Retinal pigment epithelial cell (primary cell): ENCODE results near the gene LMF2.
A peak's percentile ranks its signal among the peaks of the same experiment; 100 is the strongest.

Experiments used
- DNase-seq: peaks from one replicate; pipeline ENCODE4 v3.0.0-alpha.2; 2010; ENCODE audit warnings: low read depth
- H3K4me3 ChIP-seq: 2 replicates; pipeline ENCODE4 v1.5.1; 2011; ENCODE audit warnings: mild to moderate bottlenecking, low read length, control low read depth, moderate library complexity
- CTCF ChIP-seq: conservative IDR thresholded peaks from 2 replicates; pipeline ENCODE4 v1.5.1; 2011; ENCODE audit warnings: low read depth, low read length, control low read depth, inconsistent platforms

LMF2 gene

GRCh38 chr22:50525104-50525857 is 17.8 kb upstream of the LMF2 start, which contains the start of gene SCO2:
Gene SCO2 (minus strand): TSS chr22:50525598. CDS start chr22:50524411, 1,187 bp downstream.
- DNase-seq = peak; percentile 85
- TF ChIP-seq CTCF = peak; percentile 54
- peak within 1 kb of the TSS; percentile 63 for H3K4me3 ChIP-seq

GRCh38 chr22:50524676-50525103 is 17.2 kb upstream of the LMF2 start:
- DNase-seq = no peak
- no peak for TF ChIP-seq CTCF
- peak overlapping the region; percentile 63 for H3K4me3 ChIP-seq

GRCh38 chr22:50523806-50524675 is 16.5 kb upstream of the LMF2 start:
- no peak for TF ChIP-seq CTCF

GRCh38 chr22:50523458-50523805 is 15.9 kb upstream of the LMF2 start:
- no peak overlapping the region for H3K4me3 ChIP-seq
- DNase-seq = no peak
- TF ChIP-seq CTCF = no peak

More at GRCh38 chr22:50523806-50524675, 16.5 kb upstream of the LMF2 start:
- no peak for DNase-seq
- H3K4me3 ChIP-seq = peak overlapping the region; percentile 63

- no peak for TF ChIP-seq CTCF
- no peak for DNase-seq
- no peak overlapping the region for H3K4me3 ChIP-seq
These were observed 15.4 kb upstream of the LMF2 start for GRCh38 chr22:50522806-50523438.

- TF ChIP-seq CTCF = no peak
- DNase-seq = no peak
- no peak overlapping the region for H3K4me3 ChIP-seq
These were observed 14.8 kb upstream of the LMF2 start for GRCh38 chr22:50522208-50522805.
